GM20000 (cell line): Measurements from ENCODE around the gene TRIO.

ENCODE experiments used
- DNase-seq: peaks from one replicate; pipeline ENCODE4 v3.0.0; 2012; ENCODE audit warnings: low spot score
- CTCF ChIP-seq: IDR thresholded peaks from 2 replicates; pipeline ENCODE4 v1.5.1; 2012; ENCODE audit warnings: mild to moderate bottlenecking, control low read depth; ENCODE audit errors: extremely low read depth, missing control alignments

TRIO gene

GRCh38 chr5:14516901-14517300 lies 373.8 kb downstream of the TRIO start:
- no peak for DNase-seq
- TF ChIP-seq CTCF, result no peak

GRCh38 chr5:14518638-14519037 lies 375.5 kb downstream of the TRIO start:
- DNase-seq, result no peak
- no peak for TF ChIP-seq CTCF

GRCh38 chr5:14521748-14522147 lies 378.6 kb downstream of the TRIO start:
- no peak for TF ChIP-seq CTCF
- DNase-seq, result no peak

GRCh38 chr5:14522721-14523120 lies 379.6 kb downstream of the TRIO start:
- no peak for TF ChIP-seq CTCF
- no peak for DNase-seq

GRCh38 chr5:14523243-14524034 lies 380.3 kb downstream of the TRIO start:
- no peak for TF ChIP-seq CTCF
- DNase-seq, result no peak

GRCh38 chr5:14525397-14525796 lies 382.3 kb downstream of the TRIO start:
- TF ChIP-seq CTCF, result no peak
- no peak for DNase-seq

GRCh38 chr5:14526493-14526892 lies 383.4 kb downstream of the TRIO start:
- no peak for DNase-seq
- TF ChIP-seq CTCF, result no peak
